Measurements from ENCODE around the gene SPIN1. TPM values are rescaled to one million over a fixed set of nuclear protein-coding genes. Genes with fewer than 3 reads are reported as not detected.
"Not testable (repeated sequence)": the region's sequence is repeated elsewhere in the genome, so short reads cannot be mapped to it uniquely, and the experiment has no call there.

The SPIN1 gene
- total RNA-seq, 2 donors from 2014 or later: 20.5 to 32.9 TPM

DNA sequence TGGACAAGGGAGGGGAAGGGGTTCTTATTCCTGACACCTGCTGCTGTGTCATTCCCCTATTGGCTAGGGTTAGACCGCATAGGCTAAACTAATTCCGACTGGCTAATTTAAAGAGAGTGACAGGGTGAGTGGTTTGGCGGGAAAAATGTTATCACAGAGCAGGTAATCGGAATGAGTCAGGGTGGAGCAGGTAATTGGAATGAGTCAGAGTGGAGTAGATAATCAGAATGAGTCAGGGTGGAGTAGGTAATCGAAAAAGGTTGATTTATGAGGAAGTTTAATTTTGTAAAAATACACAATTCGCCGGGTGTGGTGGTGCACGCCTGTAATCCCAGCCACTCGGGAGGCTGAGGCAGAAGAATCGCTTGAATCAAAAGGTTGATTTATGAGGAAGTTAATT is 6.9 kb upstream of the SPIN1 start:
- ATAC-seq; DNase-seq (ENCODE audit: low spot score in 2 of 2); H3K27ac Mint-ChIP-seq; H3K9me3 Mint-ChIP-seq; H3K36me3 Mint-ChIP-seq: not testable (repeated sequence)

DNA sequence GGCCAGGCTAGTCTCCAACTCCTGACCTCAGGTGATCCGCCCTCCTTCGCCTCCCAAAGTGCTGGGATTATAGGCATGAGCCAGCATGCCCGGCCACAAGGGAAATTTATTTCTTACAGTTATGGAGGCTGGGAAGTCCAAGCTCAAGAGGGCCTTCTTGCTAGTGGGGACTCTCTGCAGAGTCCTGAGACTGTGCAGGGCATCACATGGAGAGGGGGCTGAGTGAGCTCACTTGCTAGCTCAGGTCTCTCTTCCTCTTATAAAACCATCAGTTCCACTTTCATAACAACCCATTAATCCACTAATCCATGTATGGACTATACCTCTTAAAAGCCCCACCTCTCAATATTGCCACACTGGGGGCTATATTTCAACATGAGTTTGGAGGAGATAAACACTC is 5.1 kb upstream of the SPIN1 start:
- H3K9me3 Mint-ChIP-seq: no peaks in the 10 kb centered on the region
- no peak overlapping the region for H3K27ac Mint-ChIP-seq
- no peak for DNase-seq (ENCODE audit: low spot score in 2 of 2)
- ATAC-seq: no peak
- H3K36me3 Mint-ChIP-seq: no peaks in the 10 kb centered on the region

DNA sequence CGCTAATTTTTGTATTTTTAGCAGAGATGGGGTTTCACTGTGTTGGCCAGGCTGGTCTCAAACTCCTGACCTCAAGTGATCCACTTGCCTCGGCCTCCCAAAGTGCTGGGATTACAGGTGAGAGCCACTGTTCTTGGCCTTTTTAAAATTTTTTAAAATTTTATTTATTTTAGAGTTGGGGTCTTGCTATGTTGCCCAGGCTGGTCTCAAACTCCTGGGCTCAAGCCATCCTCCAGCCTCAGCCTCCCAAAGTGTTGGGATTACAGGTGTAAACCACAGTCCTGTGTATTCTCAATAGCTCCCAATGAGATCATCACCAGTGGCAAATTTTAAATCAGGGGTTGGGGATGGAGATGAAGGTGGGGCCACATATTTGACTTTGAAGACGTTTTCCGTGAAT is 2.1 kb upstream of the SPIN1 start:
- not testable (repeated sequence) for ATAC-seq; H3K9me3 Mint-ChIP-seq; H3K27ac Mint-ChIP-seq; DNase-seq (ENCODE audit: low spot score in 2 of 2); H3K36me3 Mint-ChIP-seq

DNA sequence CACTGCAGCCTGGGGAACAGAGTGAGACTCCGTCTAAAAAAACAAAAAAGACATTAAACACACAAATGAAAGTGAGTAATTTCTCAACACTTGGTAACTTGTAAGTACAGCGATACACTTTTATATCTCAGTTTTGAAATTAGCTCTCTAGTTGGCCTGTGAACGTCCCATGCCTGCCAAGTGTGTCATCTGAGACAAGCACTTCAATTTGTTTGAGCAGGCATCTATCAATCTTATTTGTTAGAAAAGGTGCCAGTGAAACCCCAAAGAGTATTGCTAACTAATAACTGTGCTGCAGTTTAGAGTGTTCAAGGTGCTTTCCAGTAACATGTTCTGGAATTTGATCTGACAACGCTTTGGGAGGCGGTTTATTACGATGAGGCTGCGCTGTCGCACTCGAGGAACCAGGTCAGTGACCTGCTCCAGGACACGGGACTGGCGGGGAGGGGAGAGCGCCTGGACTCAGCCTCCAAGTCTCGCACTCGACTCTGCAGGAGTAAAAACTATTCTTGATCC is 1.1 kb upstream of the SPIN1 start:
- DNase-seq (ENCODE audit: low spot score in 2 of 2) (peak in 1 of 2 donors; percentile 24), ATAC-seq (peak; percentile 17 to 54)
- Mint-ChIP-seq H3K36me3 (peaks cover 5 to 9% of the 10 kb centered on the region in 2 donors), H3K27ac (peak overlapping the region; percentile 86 to 96), H3K9me3 (no peaks in the 10 kb centered on the region)

DNA sequence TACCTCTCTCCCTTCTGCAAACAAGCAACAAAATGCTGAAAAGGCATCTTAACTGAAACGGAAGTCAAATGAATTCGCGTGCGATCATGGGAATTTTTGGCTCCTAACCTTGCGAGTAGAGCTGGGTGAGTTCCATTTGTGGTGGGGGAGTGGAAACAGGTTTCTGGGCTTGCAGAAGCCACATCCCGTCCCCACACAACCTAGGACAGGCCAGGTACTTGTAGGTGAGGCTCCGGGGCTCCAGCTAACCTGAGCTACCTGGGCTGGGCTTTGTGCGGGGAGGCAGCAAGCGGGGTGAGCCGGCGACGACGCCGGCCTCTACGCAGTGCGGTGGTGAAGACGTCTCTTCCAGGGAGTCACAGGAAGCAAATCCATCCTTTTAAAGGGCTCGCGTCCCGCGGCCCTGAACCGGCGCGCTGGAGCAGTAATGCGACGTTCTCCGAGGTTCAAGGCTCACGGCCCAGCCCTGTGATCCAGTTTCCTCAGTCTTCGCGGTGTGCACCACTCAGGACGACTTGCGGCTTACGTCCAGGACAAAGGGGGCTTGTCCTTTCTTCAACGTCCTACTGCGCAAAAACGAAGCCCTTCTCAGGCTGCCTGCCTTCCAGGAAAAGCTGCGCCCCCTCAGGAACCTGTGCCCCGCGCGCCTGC is 567 bp upstream of the SPIN1 start:
- H3K27ac Mint-ChIP-seq: peak overlapping the region; percentile 86 to 96
- peaks cover 5 to 10% of the 10 kb centered on the region in 2 donors for H3K36me3 Mint-ChIP-seq
- peak; percentile 32 to 61 for DNase-seq (ENCODE audit: low spot score in 2 of 2)
- peak; percentile 17 to 37 for ATAC-seq
- H3K9me3 Mint-ChIP-seq: no peaks in the 10 kb centered on the region

- ATAC-seq (peak; percentile 34 to 45), DNase-seq (ENCODE audit: low spot score in 2 of 2) (peak; percentile 44 to 70)
- no peaks in the 10 kb centered on the region for H3K9me3 Mint-ChIP-seq
- H3K36me3 Mint-ChIP-seq: peaks cover 5 to 14% of the 10 kb centered on the region in 2 donors
- peak overlapping the region; percentile 90 to 99 for H3K27ac Mint-ChIP-seq
Measured at GRCh38 chr9:88388886-88389605, 802 bp downstream of the SPIN1 start.

DNA sequence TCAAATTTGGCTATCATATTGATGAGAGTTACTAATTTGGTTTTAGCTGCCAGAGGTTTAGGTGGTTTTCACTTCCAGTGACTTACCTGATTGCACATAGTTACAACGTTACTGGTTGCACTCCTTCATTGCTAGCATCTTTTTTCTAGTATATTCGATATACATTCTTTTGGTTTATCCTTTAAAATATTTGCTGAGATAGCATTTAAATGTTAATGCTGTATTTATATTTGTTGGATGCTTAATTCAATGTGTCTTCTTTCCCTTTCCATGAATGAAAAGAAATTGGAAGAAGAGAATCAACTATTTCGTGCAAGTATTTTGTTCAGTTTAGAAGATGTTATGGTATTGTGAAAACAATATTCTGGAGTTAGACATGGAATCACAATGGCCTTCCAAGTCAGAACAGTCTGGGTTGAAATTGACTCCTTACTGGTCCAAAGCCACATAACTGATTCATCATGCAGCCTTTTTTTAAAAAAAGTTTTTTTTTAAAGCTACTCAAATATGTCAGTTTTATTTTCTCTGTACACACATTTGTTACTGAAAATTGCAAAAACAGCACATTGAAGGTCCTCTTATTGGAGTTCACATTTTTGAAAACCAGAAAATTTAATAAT is 2.2 kb downstream of the SPIN1 start:
- no peak for DNase-seq (ENCODE audit: low spot score in 2 of 2)
- no peak for ATAC-seq
- Mint-ChIP-seq H3K27ac (no peak overlapping the region), H3K36me3 (peaks cover 5 to 14% of the 10 kb centered on the region in 2 donors), H3K9me3 (no peaks in the 10 kb centered on the region)

DNA sequence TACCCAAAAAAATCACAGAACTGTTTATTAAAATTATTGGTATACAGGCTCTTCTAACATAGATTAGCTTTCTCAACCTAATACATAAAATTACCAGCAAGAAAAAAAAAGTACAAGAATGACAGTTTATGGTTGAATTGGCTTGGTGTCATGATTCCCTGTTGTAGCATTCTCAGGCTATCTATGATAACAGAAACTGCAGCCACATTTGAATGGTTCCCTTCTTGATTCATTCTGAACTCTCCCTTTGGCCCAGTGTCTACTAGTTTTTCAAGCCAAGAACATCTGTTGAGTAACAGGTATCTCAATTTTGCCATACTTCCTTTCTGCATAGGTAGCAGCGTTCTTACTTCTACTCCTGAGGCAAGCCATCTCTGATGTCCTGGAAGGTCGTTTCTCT is 3.0 kb downstream of the SPIN1 start:
- no peak for DNase-seq (ENCODE audit: low spot score in 2 of 2)
- Mint-ChIP-seq H3K36me3 (peaks cover 5 to 14% of the 10 kb centered on the region in 2 donors), H3K27ac (no peak overlapping the region), H3K9me3 (no peaks in the 10 kb centered on the region)
- no peak for ATAC-seq

- no peak overlapping the region for H3K27ac Mint-ChIP-seq
- H3K36me3 Mint-ChIP-seq: peaks cover 5 to 14% of the 10 kb centered on the region in 2 donors
- ATAC-seq (no peak), DNase-seq (ENCODE audit: low spot score in 2 of 2) (no peak)
- no peaks in the 10 kb centered on the region for H3K9me3 Mint-ChIP-seq
Measured at GRCh38 chr9:88391921-88392320, 3.7 kb downstream of the SPIN1 start.

DNA sequence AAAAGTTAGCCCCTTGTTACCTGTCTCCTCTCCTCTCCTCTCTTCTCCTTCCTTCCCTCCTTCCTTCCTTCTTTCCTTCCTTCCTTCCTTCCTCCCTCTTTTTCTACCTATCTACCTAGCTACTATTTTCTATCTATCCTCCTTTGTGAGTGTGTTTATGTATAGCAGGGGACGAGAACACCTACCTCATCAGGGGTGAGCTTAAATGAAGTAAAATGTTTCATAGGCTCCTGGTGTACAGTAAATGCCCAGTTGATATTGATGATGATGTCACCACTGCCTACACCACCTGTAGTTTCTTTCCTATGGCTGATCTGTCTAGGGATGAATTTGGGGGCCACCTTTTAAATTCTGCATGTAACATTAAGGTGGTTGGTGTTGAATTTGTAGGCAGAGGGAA is 4.3 kb downstream of the SPIN1 start:
- no peak overlapping the region for H3K27ac Mint-ChIP-seq
- H3K9me3 Mint-ChIP-seq: no peaks in the 10 kb centered on the region
- peaks cover 5 to 14% of the 10 kb centered on the region in 2 donors for H3K36me3 Mint-ChIP-seq
- DNase-seq (ENCODE audit: low spot score in 2 of 2) (no peak), ATAC-seq (no peak)

- Mint-ChIP-seq H3K9me3 (no peaks in the 10 kb centered on the region), H3K36me3 (peaks cover 5% of the 10 kb centered on the region in 2 donors), H3K27ac (no peak overlapping the region)
- ATAC-seq (no peak), DNase-seq (ENCODE audit: low spot score in 2 of 2) (no peak)
Measured at GRCh38 chr9:88396836-88397577, 8.8 kb downstream of the SPIN1 start.

GRCh38 chr9:88398016-88398415 is 9.8 kb downstream of the SPIN1 start:
- Mint-ChIP-seq H3K9me3 (peaks cover 4 to 6% of the 10 kb centered on the region in 2 donors), H3K36me3 (peaks cover 1 to 5% of the 10 kb centered on the region in 2 donors)

GRCh38 chr9:88399966-88400365 is 11.7 kb downstream of the SPIN1 start:
- DNase-seq (ENCODE audit: low spot score in 2 of 2) (no peak), ATAC-seq (no peak)
- Mint-ChIP-seq H3K9me3 (peaks cover 4 to 6% of the 10 kb centered on the region in 2 donors), H3K36me3 (peaks cover 5% of the 10 kb centered on the region in 2 donors), H3K27ac (no peak overlapping the region)

More at GRCh38 chr9:88398016-88398415, 9.8 kb downstream of the SPIN1 start:
- no peak for ATAC-seq
- H3K27ac Mint-ChIP-seq: peak overlapping the region in 1 of 2 donors; percentile 79
- no peak for DNase-seq (ENCODE audit: low spot score in 2 of 2)

DNA sequence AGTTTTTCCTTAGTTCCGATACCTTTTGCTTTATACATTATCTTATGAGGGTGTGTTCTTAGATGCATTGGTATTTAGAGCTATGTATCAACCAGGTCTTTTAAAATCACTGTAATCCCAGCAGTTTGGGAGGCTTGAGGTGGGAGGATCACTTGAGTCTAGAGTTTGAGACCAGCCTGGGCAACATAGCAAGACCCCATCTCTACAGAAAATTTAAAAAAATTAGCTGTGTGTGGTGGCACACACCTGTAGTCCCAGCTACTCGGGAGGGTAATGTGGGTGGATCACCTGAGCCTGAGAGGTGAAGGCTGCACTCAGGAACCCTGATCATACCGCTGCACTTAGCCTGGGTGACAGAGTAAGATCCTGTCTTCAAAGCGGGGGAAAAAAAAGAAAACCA is 15.1 kb downstream of the SPIN1 start:
- DNase-seq (ENCODE audit: low spot score in 2 of 2) (no peak), ATAC-seq (no peak)
- no peak overlapping the region for H3K27ac Mint-ChIP-seq

GRCh38 chr9:88406051-88406450 is 17.8 kb downstream of the SPIN1 start:
- Mint-ChIP-seq H3K9me3 (peaks cover 4 to 6% of the 10 kb centered on the region in 2 donors), H3K36me3 (peaks cover 6 to 12% of the 10 kb centered on the region in 2 donors), H3K27ac (peak overlapping the region in 1 of 2 donors; percentile 36)
- no peak for ATAC-seq
- DNase-seq (ENCODE audit: low spot score in 2 of 2): no peak

More for the DNA sequence above, 15.1 kb downstream of the SPIN1 start:
- H3K9me3 Mint-ChIP-seq: peaks cover 4 to 6% of the 10 kb centered on the region in 2 donors
- H3K36me3 Mint-ChIP-seq: peaks cover 5% of the 10 kb centered on the region in 2 donors

GRCh38 chr9:88411471-88411870 is 23.2 kb downstream of the SPIN1 start:
- no peak for ATAC-seq
- DNase-seq (ENCODE audit: low spot score in 2 of 2): no peak
- Mint-ChIP-seq H3K27ac (peak overlapping the region in 1 of 2 donors; percentile 4), H3K9me3 (peaks cover 5 to 7% of the 10 kb centered on the region in 2 donors), H3K36me3 (peaks cover 22 to 31% of the 10 kb centered on the region in 2 donors)
